Psoas muscle (tissue), 8 donors: ENCODE results near the gene CDKN1B. TPM values are rescaled to one million over a fixed set of nuclear protein-coding genes. Genes with fewer than 3 reads are reported as not detected.
A peak's percentile ranks its signal among the peaks of the same experiment; 100 is the strongest.

Experiments used
- ATAC-seq, 4 donors: fragments of 200-7000 bp; cut with Tn5 transposase; one replicate each; pipeline ENCODE4 v1.9.1; 2020; ENCODE audit warnings: moderate library complexity in 3 of 4, mild to moderate bottlenecking in 2 of 4
- DNase-seq, 2 donors: peaks; one replicate each; pipeline ENCODE4 v3.0.0-alpha.2; 2020
- H3K27ac ChIP-seq: fragments of 200-600 bp; one replicate; pipeline ENCODE4 v1.8.0; 2022
- H3K27me3 ChIP-seq, 3 donors: fragments of 200-600 bp in 1 of 3; one replicate each; pipeline versions ENCODE4 v1.6.1 to v1.8.0; 2013 to 2022; ENCODE audit warnings: low read length in 2 of 3, mild to moderate bottlenecking in 2 of 3, moderate library complexity in 1 of 3; ENCODE audit not compliant: insufficient read depth in 3 of 3
- H3K36me3 ChIP-seq, 2 donors: fragments of 200-600 bp in 1 of 2; one replicate each; pipeline versions ENCODE4 v1.6.1 to v1.8.0; 2013 to 2022; ENCODE audit warnings: low read depth in 1 of 2, mild to moderate bottlenecking in 1 of 2, moderate library complexity in 1 of 2; ENCODE audit not compliant: insufficient read depth in 1 of 2
- H3K4me1 ChIP-seq: fragments of 200-600 bp; one replicate; pipeline ENCODE4 v1.8.0; 2022
- H3K4me3 ChIP-seq: fragments of 200-600 bp; one replicate; pipeline ENCODE4 v1.8.0; 2022; ENCODE audit warnings: mild to moderate bottlenecking
- H3K9me3 ChIP-seq: fragments of 200-600 bp; one replicate; pipeline ENCODE4 v1.8.0; 2022
- CTCF ChIP-seq: fragments of 200-600 bp; IDR thresholded peaks from one replicate; pipeline ENCODE4 v1.8.0; 2022; ENCODE audit warnings: antibody characterized with exemption
- WGBS, 3 donors: extraction: QIAGEN DNeasy Blood & Tissue Kit; methylation state at CpG; one replicate each; pipeline versions ENCODE4 v1.1.6 to v1.1.7; 2013; 5-methylcytosine and 5-hydroxymethylcytosine counted together
- intact Hi-C, 2 donors: fragments of 100-400 bp; cut with DNase I; formaldehyde crosslinking; loops; one replicate each; pipeline versions ENCODE4 v1.11.0 to v1.14.2; 2022
- polyA plus RNA-seq, 3 donors: library from polyadenylated mRNA; stranded (reverse); fragments of 200-250 nt; gene quantifications; one replicate each; pipeline ENCODE4 v1.2.3, GENCODE V29; 2013
- total RNA-seq, 4 donors: library from RNA; stranded (reverse); fragmentation: NEBNext Ultra II Directional in 2 of 4; extraction: Animal tissue kit (Norgen Biotek cat#: 25700) in 2 of 4; gene quantifications; one replicate each; pipeline versions ENCODE4 v1.2.1 to v1.2.4, GENCODE V29; 2021 to 2023
- donor health status: healthy with polysubstance abuse.
- donor health status: DM: no; HTN: no; CAD: no; lungs with moderate emphysema.
- donor health status: Bipolar disorder and iron deficiency.
- donor health status: healthy.
- donor health status: DM: yes; HTN: yes; CAD: no.
- donor health status: DM: no; HTN: no; CAD: no.
- donor health status: DM: no; HTN: no; CAD: no.
- donor health status: DM: yes; HTN: yes; CAD: no.

Gene CDKN1B
- total and polyA plus RNA-seq, 7 donors: 20.7 to 62.8 (median 38.3) TPM

DNA sequence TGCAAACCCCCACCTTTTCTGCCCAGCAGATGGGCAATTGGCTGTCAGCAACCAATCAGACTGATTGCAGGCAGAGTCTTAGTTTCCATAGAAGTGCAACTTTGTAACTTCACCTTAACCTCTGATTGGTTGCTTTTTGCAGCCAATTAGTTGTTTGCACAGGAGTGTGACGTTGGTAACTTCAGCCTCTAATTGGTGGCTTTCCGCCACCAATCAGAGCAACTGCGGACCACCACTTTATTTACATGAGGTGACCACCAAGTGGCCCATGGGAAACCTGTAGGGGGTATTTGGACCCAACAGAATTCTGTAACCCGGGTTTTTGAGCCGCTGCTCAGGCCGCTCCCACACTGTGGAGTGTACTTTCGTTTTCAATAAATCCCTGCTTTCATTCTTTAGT lies 32.3 kb downstream of the CDKN1B start:
- no peak overlapping the region for H3K27ac ChIP-seq
- 80 to 89% (median 87%) methylated on average over 7 of the region's 7 CpGs for WGBS, 3 donors
- intact Hi-C loops: no loop called here

GRCh38 chr12:12755923-12756322 lies 38.8 kb downstream of the CDKN1B start:
- intact Hi-C loops: no loop called here
- H3K4me3 ChIP-seq: no peak overlapping the region
- no peak for TF ChIP-seq CTCF
- ATAC-seq (no peak), DNase-seq (no peak)
- WGBS, 3 donors: 76 to 80% (median 78%) methylated on average over 5 of the region's 5 CpGs
- H3K36me3 ChIP-seq: no peaks in the 10 kb centered on the region
- no peak overlapping the region for H3K27ac ChIP-seq
- H3K4me1 ChIP-seq: no peaks in the 10 kb centered on the region
- H3K27me3 ChIP-seq: no peaks in the 10 kb centered on the region
- H3K9me3 ChIP-seq: no peaks in the 10 kb centered on the region

More for the DNA sequence above, 32.3 kb downstream of the CDKN1B start:
- TF ChIP-seq CTCF: no peak
- no peaks in the 10 kb centered on the region for H3K4me1 ChIP-seq
- H3K4me3 ChIP-seq: peak overlapping the region; percentile 36
- H3K27me3 ChIP-seq: no peaks in the 10 kb centered on the region
- no peaks in the 10 kb centered on the region for H3K36me3 ChIP-seq
- no peaks in the 10 kb centered on the region for H3K9me3 ChIP-seq
- ATAC-seq: peak in 2 of 4 donors; percentile 21 to 49
- no peak for DNase-seq

GRCh38 chr12:12757121-12757520 lies 40.0 kb downstream of the CDKN1B start:
- WGBS, 3 donors: 82 to 95% (median 91%) methylated on average over 2 of the region's 2 CpGs
- H3K4me3 ChIP-seq: no peak overlapping the region
- no peaks in the 10 kb centered on the region for H3K9me3 ChIP-seq
- TF ChIP-seq CTCF: no peak
- no peak overlapping the region for H3K27ac ChIP-seq
- H3K4me1 ChIP-seq: no peaks in the 10 kb centered on the region
- DNase-seq (no peak), ATAC-seq (no peak)
- H3K27me3 ChIP-seq: no peaks in the 10 kb centered on the region
- intact Hi-C loops: no loop called here
- H3K36me3 ChIP-seq: no peaks in the 10 kb centered on the region

GRCh38 chr12:12759234-12759915 lies 42.2 kb downstream of the CDKN1B start:
- ATAC-seq (no peak), DNase-seq (no peak)
- intact Hi-C loops: no loop called here
- no peaks in the 10 kb centered on the region for H3K27me3 ChIP-seq
- 88 to 89% (median 89%) methylated on average over 7 of the region's 7 CpGs for WGBS, 3 donors
- no peaks in the 10 kb centered on the region for H3K4me1 ChIP-seq
- no peaks in the 10 kb centered on the region for H3K36me3 ChIP-seq
- H3K4me3 ChIP-seq: no peak overlapping the region
- no peaks in the 10 kb centered on the region for H3K9me3 ChIP-seq
- no peak for TF ChIP-seq CTCF
- no peak overlapping the region for H3K27ac ChIP-seq

DNA sequence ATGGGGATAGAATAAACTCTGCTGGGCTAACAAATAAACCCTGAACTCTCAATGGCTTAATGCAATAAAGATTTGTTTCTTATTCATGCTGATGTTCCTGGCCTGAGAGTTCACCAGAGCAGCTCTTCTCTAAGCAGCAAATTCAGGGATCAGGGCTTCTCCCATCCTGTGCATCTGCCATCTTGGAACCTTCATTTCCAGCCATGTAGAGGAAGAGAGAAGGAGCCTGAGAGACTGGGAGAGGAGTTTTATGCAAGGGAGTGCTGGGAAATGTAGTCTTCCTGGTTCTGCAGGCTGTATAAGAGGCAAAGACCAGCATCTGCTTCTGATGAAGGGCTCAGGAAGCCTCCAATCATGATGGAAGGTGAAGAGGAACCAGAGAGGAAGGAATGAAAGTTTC lies 47.7 kb downstream of the CDKN1B start:
- no peak for DNase-seq
- Histone ChIP-seq H3K27ac (no peak overlapping the region), H3K4me1 (no peaks in the 10 kb centered on the region), H3K27me3 (no peaks in the 10 kb centered on the region), H3K9me3 (no peaks in the 10 kb centered on the region), H3K4me3 (no peak overlapping the region), H3K36me3 (no peaks in the 10 kb centered on the region)
- intact Hi-C loops: no loop called here
- ATAC-seq: no peak
- no peak for TF ChIP-seq CTCF
